Measurements from ENCODE around the gene PSMG3.

PSMG3 gene

GRCh38 chr7:1578513-1578912 lies 8.7 kb upstream of the PSMG3 start:
- H3K27ac ChIP-seq (ENCODE audit: low read depth, low read length, severe bottlenecking), result no peak overlapping the region
- 93 to 95% methylated on average over 5 to 6 of the region's 6 CpGs for WGBS, 2 experiments (ENCODE audit: insufficient coverage in 2 of 2)

DNA sequence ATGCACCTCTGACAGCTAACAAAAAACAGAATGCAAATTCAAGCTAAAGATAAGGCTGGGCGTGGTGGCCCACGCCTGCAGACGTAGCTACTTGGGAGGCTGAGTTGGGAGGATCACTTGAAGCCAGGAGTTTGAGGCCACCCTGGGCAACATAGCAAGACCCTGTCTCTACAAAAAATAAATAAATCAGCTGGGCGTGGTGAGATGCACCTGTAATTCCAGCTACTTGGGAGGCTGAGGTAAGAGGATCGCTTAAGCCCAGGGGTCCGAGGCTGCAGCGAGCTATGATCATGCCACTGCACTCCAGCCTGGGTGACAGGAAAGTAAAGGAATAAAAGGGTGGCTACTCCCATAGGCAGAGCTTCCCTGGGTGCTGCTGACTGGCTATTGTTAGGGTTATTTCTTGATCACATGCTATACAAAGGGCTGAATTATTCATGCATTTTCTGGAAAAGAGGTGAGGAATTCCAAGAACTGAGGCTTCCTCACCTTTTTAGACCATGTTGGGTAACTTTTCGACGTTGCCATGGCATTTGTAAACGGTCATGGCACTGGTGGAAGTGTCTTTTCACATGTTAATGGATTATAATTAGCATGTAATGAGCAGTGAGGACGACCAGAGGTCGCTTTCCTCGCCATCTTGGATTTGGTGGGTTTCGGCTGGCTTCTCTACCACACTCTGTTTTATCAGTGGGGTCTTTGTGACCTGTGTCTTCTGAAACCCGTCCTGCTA lies 6.9 kb upstream of the PSMG3 start:
- Histone ChIP-seq H3K27ac (ENCODE audit: low read depth, low read length, severe bottlenecking) (no peak overlapping the region), H3K36me3 (ENCODE audit: control insufficient read depth, insufficient read depth, low read length) (no peaks in the 10 kb centered on the region)
- WGBS, 2 experiments (ENCODE audit: insufficient coverage in 2 of 2), result 22 to 44% methylated on average over 10 to 13 of the region's 15 CpGs

More at GRCh38 chr7:1578513-1578912, 8.7 kb upstream of the PSMG3 start:
- H3K4me3 ChIP-seq (ENCODE audit: extremely low read depth, insufficient read depth, low read length, poor library complexity, severe bottlenecking), result no peak overlapping the region
- no peaks in the 10 kb centered on the region for H3K36me3 ChIP-seq (ENCODE audit: control insufficient read depth, insufficient read depth, low read length)
- H3K4me1 ChIP-seq (ENCODE audit: control insufficient read depth, insufficient read depth, low read length, poor library complexity, severe bottlenecking), result peaks cover 2% of the 10 kb centered on the region
- H3K9me3 ChIP-seq (ENCODE audit: control insufficient read depth, low read length), result no peaks in the 10 kb centered on the region

DNA sequence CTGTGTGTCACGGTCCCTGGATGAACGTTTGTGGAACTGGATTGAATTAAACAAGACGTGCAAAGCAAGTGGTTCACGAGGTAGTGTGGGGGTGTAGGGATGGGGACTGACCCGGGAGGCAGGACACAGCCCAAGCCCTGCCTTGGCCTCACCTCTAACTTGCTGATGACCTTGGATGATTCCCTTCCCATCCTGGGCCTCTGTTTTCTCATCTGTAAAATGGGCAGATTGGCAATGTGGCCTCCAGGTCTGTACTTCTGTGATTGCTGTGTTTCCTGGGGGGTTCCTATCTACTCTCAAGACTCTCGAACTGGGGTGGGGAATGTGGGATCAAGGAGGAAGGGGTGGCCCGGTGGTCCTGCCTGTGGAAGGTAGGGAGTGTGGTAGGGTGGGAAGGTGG lies 6.0 kb upstream of the PSMG3 start:
- H3K36me3 ChIP-seq (ENCODE audit: control insufficient read depth, insufficient read depth, low read length), result no peaks in the 10 kb centered on the region
- no peak overlapping the region for H3K4me3 ChIP-seq (ENCODE audit: extremely low read depth, insufficient read depth, low read length, poor library complexity, severe bottlenecking)
- H3K4me1 ChIP-seq (ENCODE audit: control insufficient read depth, insufficient read depth, low read length, poor library complexity, severe bottlenecking), result peaks cover 11% of the 10 kb centered on the region
- 92 to 98% methylated on average over 4 to 7 of the region's 7 CpGs for WGBS, 2 experiments (ENCODE audit: insufficient coverage in 2 of 2)
- no peaks in the 10 kb centered on the region for H3K9me3 ChIP-seq (ENCODE audit: control insufficient read depth, low read length)
- no peak overlapping the region for H3K27ac ChIP-seq (ENCODE audit: low read depth, low read length, severe bottlenecking)

More for the DNA sequence above, 6.9 kb upstream of the PSMG3 start:
- no peak overlapping the region for H3K4me3 ChIP-seq (ENCODE audit: extremely low read depth, insufficient read depth, low read length, poor library complexity, severe bottlenecking)
- H3K9me3 ChIP-seq (ENCODE audit: control insufficient read depth, low read length), result no peaks in the 10 kb centered on the region
- peaks cover 11% of the 10 kb centered on the region for H3K4me1 ChIP-seq (ENCODE audit: control insufficient read depth, insufficient read depth, low read length, poor library complexity, severe bottlenecking)

DNA sequence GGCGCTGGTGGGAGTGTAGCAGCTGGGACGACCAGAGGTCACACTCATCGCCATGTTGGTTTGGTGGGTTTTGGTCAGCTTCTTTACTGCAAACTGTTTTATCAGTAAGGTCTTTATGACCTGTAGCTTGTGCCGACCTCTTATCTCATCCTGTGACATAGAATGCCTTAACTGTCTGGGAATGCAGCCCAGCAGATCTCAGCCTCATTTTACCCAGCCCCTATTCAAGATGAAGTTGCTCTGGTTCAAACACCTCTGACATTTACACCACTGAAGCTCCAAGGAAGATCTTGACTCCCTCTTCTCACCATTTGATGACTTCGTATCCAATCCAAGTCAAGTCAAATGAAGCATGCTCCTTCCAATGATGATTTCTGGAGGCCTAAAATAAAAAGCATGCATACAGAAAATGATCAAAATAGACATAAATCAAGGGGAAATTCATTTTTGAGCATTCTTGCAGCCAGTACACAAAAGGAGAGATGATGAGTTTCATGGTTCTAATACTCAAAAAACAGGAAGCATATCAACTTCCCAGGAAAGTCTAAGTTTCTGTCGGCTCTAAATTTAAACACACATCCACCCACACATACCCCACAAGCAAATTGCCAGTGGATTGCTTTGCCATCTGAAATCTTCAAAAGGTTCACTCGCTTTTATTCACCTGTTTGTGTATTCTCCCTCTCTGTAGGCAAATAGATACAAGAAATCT lies 2.4 kb upstream of the PSMG3 start:
- no peak overlapping the region for H3K4me3 ChIP-seq (ENCODE audit: extremely low read depth, insufficient read depth, low read length, poor library complexity, severe bottlenecking)
- H3K9me3 ChIP-seq (ENCODE audit: control insufficient read depth, low read length), result no peaks in the 10 kb centered on the region
- 82 to 85% methylated on average over 6 of the region's 7 CpGs for WGBS, 2 experiments (ENCODE audit: insufficient coverage in 2 of 2)
- H3K36me3 ChIP-seq (ENCODE audit: control insufficient read depth, insufficient read depth, low read length), result no peaks in the 10 kb centered on the region
- H3K4me1 ChIP-seq (ENCODE audit: control insufficient read depth, insufficient read depth, low read length, poor library complexity, severe bottlenecking), result peaks cover 18% of the 10 kb centered on the region
- no peak overlapping the region for H3K27ac ChIP-seq (ENCODE audit: low read depth, low read length, severe bottlenecking)

DNA sequence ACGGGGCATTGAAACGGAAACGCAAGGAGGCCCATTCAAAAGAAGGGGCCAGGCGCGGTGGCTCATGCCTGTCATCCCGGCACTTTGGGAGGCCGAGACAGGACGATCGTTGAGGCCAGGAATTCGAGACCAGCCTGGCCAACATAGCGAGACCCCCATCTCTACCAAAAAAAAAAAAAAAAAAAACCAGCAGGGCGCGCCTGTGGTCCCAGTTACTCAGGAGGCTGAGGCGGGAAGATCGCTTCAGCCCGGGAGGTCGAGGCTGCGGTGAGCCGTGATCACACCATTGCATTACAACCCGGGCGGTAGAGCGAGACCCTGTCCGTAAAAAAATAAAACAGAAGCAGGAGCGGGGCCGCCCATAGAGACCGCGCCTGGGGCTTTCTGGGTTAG lies 396 bp downstream of the PSMG3 start:
- Histone ChIP-seq H3K4me1 (ENCODE audit: control insufficient read depth, insufficient read depth, low read length, poor library complexity, severe bottlenecking) (peaks cover 19% of the 10 kb centered on the region), H3K9me3 (ENCODE audit: control insufficient read depth, low read length) (no peaks in the 10 kb centered on the region), H3K36me3 (ENCODE audit: control insufficient read depth, insufficient read depth, low read length) (peaks cover 3% of the 10 kb centered on the region), H3K4me3 (ENCODE audit: extremely low read depth, insufficient read depth, low read length, poor library complexity, severe bottlenecking) (peak overlapping the region; percentile 57), H3K27ac (ENCODE audit: low read depth, low read length, severe bottlenecking) (no peak overlapping the region)
- WGBS, 2 experiments (ENCODE audit: insufficient coverage in 2 of 2), result 49 to 55% methylated on average over 20 to 22 of the region's 27 CpGs

GRCh38 chr7:1569016-1569415 lies 816 bp downstream of the PSMG3 start:
- peak overlapping the region; percentile 57 for H3K4me3 ChIP-seq (ENCODE audit: extremely low read depth, insufficient read depth, low read length, poor library complexity, severe bottlenecking)
- H3K4me1 ChIP-seq (ENCODE audit: control insufficient read depth, insufficient read depth, low read length, poor library complexity, severe bottlenecking), result peaks cover 19% of the 10 kb centered on the region
- H3K9me3 ChIP-seq (ENCODE audit: control insufficient read depth, low read length), result no peaks in the 10 kb centered on the region
- H3K27ac ChIP-seq (ENCODE audit: low read depth, low read length, severe bottlenecking), result no peak overlapping the region
- WGBS, 2 experiments (ENCODE audit: insufficient coverage in 2 of 2), result 94 to 98% methylated on average over 9 of the region's 13 CpGs
- H3K36me3 ChIP-seq (ENCODE audit: control insufficient read depth, insufficient read depth, low read length), result peaks cover 3% of the 10 kb centered on the region

DNA sequence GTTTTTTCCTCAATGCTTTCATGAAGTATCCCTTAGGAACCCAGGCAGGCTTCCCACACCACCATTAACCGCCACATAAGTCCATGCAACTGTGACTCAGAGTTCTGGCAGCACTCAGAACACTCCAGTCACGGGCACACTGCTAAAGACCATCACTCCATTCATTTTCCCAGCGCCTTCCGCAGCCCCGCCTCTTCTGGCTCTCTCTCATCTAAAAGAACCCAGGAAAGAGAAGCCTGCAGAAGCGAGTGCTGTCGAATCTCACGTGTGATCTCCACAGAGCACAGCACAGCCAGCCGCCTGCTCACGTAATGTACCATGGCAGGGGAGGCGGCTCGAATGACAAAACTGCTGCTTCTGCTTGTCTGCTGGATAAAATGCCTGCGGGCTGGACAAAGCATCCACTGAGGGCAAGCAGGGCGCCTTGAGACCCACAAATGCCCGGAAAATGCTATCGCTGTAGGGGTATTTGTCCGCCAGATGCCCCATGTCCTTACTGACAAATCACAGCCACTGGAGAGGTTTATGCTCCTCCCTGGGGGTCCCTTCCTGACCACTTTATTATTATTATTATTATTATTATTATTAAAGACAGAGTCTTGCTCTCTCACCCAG lies 1.8 kb downstream of the PSMG3 start:
- H3K4me1 ChIP-seq (ENCODE audit: control insufficient read depth, insufficient read depth, low read length, poor library complexity, severe bottlenecking), result peaks cover 19% of the 10 kb centered on the region
- peak overlapping the region; percentile 59 for H3K27ac ChIP-seq (ENCODE audit: low read depth, low read length, severe bottlenecking)
- H3K4me3 ChIP-seq (ENCODE audit: extremely low read depth, insufficient read depth, low read length, poor library complexity, severe bottlenecking), result no peak overlapping the region
- 63 to 81% methylated on average over 16 to 17 of the region's 17 CpGs for WGBS, 2 experiments (ENCODE audit: insufficient coverage in 2 of 2)
- peaks cover 3% of the 10 kb centered on the region for H3K36me3 ChIP-seq (ENCODE audit: control insufficient read depth, insufficient read depth, low read length)
- H3K9me3 ChIP-seq (ENCODE audit: control insufficient read depth, low read length), result no peaks in the 10 kb centered on the region

- Histone ChIP-seq H3K36me3 (ENCODE audit: control insufficient read depth, insufficient read depth, low read length) (peaks cover 3% of the 10 kb centered on the region), H3K9me3 (ENCODE audit: control insufficient read depth, low read length) (no peaks in the 10 kb centered on the region), H3K4me1 (ENCODE audit: control insufficient read depth, insufficient read depth, low read length, poor library complexity, severe bottlenecking) (peaks cover 16% of the 10 kb centered on the region), H3K27ac (ENCODE audit: low read depth, low read length, severe bottlenecking) (peak overlapping the region; percentile 59), H3K4me3 (ENCODE audit: extremely low read depth, insufficient read depth, low read length, poor library complexity, severe bottlenecking) (no peak overlapping the region)
- WGBS, 2 experiments (ENCODE audit: insufficient coverage in 2 of 2), result 36 to 43% methylated on average over 18 to 19 of the region's 26 CpGs
Measured at GRCh38 chr7:1567049-1567771, 2.6 kb downstream of the PSMG3 start.

GRCh38 chr7:1566687-1567048 lies 3.2 kb downstream of the PSMG3 start:
- WGBS, 2 experiments (ENCODE audit: insufficient coverage in 2 of 2), result 45 to 65% methylated on average over 12 to 13 of the region's 13 CpGs
- H3K4me1 ChIP-seq (ENCODE audit: control insufficient read depth, insufficient read depth, low read length, poor library complexity, severe bottlenecking), result peaks cover 11% of the 10 kb centered on the region
- H3K36me3 ChIP-seq (ENCODE audit: control insufficient read depth, insufficient read depth, low read length), result peaks cover 3% of the 10 kb centered on the region
- peak overlapping the region; percentile 59 for H3K27ac ChIP-seq (ENCODE audit: low read depth, low read length, severe bottlenecking)
- H3K4me3 ChIP-seq (ENCODE audit: extremely low read depth, insufficient read depth, low read length, poor library complexity, severe bottlenecking), result no peak overlapping the region
- H3K9me3 ChIP-seq (ENCODE audit: control insufficient read depth, low read length), result no peaks in the 10 kb centered on the region

DNA sequence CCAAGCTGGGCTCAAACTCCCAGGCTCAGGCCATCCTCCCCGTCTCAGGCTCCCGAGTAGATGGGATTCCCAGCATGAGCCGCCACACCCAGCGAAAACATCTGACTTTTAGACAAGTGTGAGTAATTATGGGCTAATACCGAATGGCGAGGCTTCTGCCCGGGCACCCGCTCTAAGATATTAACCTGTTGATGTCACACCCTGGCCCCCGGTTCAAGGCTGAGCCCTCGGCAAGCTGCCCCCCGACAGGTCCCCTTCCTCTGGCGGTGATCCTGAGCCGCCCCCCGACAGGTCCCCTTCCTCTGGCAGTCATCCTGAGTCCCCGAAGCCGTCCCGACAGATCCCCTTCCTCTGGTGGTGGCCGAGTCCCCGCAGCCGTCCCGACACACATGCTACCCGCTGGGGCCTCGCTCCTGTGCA lies 5.2 kb downstream of the PSMG3 start:
- no peak overlapping the region for H3K4me3 ChIP-seq (ENCODE audit: extremely low read depth, insufficient read depth, low read length, poor library complexity, severe bottlenecking)
- H3K4me1 ChIP-seq (ENCODE audit: control insufficient read depth, insufficient read depth, low read length, poor library complexity, severe bottlenecking), result peaks cover 11% of the 10 kb centered on the region
- peaks cover 3% of the 10 kb centered on the region for H3K36me3 ChIP-seq (ENCODE audit: control insufficient read depth, insufficient read depth, low read length)
- no peaks in the 10 kb centered on the region for H3K9me3 ChIP-seq (ENCODE audit: control insufficient read depth, low read length)
- WGBS, 2 experiments (ENCODE audit: insufficient coverage in 2 of 2), result 87 to 92% methylated on average over 11 to 18 of the region's 23 CpGs
- no peak overlapping the region for H3K27ac ChIP-seq (ENCODE audit: low read depth, low read length, severe bottlenecking)
